ENCODE results near the gene PHKA2.
"Not testable (repeated sequence)": the region's sequence is repeated elsewhere in the genome, so short reads cannot be mapped to it uniquely, and the experiment has no call there.

PHKA2 gene

DNA sequence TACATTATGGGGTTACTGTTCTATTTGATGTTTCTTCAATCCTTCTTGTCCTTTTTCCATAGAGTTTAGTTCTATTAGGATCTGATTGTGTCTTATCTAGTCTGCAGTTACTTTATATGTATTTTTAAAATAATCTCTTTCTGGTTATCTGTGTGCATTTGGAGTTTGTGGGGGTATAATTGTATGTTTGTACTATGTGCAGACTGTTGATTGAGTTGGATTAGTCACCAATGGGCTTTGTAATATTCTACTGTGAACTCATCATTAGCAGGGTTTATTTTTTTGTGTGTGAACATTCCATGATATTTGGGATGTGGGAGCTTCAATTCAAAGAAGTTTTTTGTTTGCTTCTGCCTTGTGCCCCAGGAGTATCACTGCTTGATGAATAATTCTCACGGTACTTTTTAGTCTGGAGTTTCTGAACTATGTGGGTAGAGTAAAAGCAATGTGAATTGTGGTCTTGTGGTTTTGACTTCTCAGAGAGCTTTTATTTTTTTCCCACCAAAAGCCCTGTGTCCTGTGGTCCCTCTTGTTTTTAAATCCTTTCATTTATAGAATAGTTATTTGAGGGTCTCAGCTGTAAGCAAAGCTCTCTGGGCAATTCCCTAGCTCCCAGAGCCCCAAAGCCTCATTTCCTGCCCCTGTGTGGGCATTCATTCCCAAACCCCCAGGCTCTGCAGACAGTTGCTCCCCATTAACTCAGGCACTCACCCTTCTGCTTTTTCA is 127.8 kb downstream of the PHKA2 start:
- no peak for DNase-seq

DNA sequence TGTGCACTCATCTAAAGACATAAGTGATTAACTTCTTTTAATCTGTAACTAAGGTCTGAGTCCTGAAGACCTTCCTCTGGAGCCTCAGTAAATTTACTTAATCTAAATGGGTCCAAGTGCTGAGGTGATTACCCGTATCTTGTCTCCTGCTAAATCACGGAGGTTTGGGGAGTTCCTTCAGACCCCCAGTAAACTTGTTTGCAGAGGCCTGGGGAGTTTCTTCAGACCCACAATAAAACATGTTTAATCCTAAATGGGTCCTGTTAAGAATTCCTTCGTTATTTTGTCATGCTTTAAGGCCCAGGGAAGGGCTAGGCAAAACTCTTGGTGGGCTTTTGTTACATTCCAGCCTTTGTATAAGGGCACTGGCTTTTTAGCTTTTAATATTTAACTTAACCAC is 136.0 kb downstream of the PHKA2 start:
- not testable (repeated sequence) for DNase-seq
